ENCODE measurements around the gene RALB. TPM values are rescaled to one million over a fixed set of nuclear protein-coding genes. Genes with fewer than 3 reads are reported as not detected.

RALB gene
- total and polyA plus RNA-seq, 2 of the 8 experiments (the other 6 are each of a cell fraction or from before 2014, with no cell fraction given) = 12.0 to 16.6 TPM

DNA sequence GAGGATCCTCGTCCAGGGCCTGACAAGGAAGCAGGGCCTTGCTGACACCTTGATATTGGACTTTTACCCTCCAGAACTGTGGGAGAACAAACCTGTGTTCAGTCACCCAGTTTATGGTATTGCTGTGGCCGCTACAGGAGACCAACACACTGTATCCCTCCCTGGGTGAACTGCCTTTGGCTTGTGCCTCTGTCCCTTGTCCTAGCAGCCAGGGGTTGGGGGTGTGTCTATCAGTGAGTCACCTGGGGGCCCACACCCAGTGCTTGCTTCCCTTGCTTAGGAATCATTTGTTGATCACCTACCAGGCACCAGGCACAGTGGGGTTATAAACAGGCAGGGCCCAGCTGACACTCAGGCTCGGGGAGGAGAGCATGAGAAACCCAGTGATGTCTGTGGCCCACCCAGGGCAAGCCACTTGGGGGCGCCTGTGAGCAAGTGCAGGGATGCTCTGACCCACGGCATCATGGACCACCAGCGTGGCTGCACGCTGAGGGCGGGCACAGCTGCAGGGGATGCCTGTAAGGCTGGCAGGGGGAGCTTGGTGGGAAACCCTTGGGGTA is 46.5 kb upstream of the RALB start (continued):
- TF ChIP-seq, protein P1, sequence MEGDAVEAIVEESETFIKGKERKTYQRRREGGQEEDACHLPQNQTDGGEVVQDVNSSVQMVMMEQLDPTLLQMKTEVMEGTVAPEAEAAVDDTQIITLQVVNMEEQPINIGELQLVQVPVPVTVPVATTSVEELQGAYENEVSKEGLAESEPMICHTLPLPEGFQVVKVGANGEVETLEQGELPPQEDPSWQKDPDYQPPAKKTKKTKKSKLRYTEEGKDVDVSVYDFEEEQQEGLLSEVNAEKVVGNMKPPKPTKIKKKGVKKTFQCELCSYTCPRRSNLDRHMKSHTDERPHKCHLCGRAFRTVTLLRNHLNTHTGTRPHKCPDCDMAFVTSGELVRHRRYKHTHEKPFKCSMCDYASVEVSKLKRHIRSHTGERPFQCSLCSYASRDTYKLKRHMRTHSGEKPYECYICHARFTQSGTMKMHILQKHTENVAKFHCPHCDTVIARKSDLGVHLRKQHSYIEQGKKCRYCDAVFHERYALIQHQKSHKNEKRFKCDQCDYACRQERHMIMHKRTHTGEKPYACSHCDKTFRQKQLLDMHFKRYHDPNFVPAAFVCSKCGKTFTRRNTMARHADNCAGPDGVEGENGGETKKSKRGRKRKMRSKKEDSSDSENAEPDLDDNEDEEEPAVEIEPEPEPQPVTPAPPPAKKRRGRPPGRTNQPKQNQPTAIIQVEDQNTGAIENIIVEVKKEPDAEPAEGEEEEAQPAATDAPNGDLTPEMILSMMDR (IDR thresholded peaks at IDR 0.05; ENCODE audit: control extremely low read depth in 1 of 3, insufficient read depth in 1 of 3, low read depth in 1 of 3, low read length in 3 of 3) = peak; percentile 90 to 96 (median 92)
